ENCODE data around the gene DHRSX. TPM values are rescaled to one million over a fixed set of nuclear protein-coding genes. Genes with fewer than 3 reads are reported as not detected.

Gene DHRSX
- total and polyA plus RNA-seq, 9 of the 15 experiments (the other 6 are each of a cell fraction or from before 2014, with no cell fraction given) = 0.59 to 11.0 (median 6.2) TPM

GRCh38 chrX:2502668-2503519 is 2.1 kb upstream of the DHRSX start (continued):
- TF ChIP-seq STAT6 (CRISPR knock-in tag; IDR thresholded peaks at IDR 0.05) (no peak), PRPF4 (IDR thresholded peaks at IDR 0.05; ENCODE audit: insufficient read depth, low read depth, low read length, poor library complexity, severe bottlenecking) (no peak), USF2 (CRISPR knock-in tag; IDR thresholded peaks at IDR 0.05) (no peak), FIP1L1 (IDR thresholded peaks at IDR 0.05; ENCODE audit: low read depth, low read length, poor library complexity, severe bottlenecking) (no peak), RBM17 (IDR thresholded peaks at IDR 0.05; ENCODE audit: borderline replicate concordance, low read depth, low read length) (no peak), RUNX1 (IDR thresholded peaks at IDR 0.05; ENCODE audit: low read depth) (no peak), ZNF609 (CRISPR knock-in tag; IDR thresholded peaks at IDR 0.05; ENCODE audit: borderline replicate concordance) (no peak), KDM5B (IDR thresholded peaks at IDR 0.05; ENCODE audit: insufficient replicate concordance, low read depth, low read length) (no peak), ZNF232 (CRISPR knock-in tag; IDR thresholded peaks at IDR 0.05) (no peak), TBL1XR1 (IDR thresholded peaks at IDR 0.05; ENCODE audit: low read length in 2 of 2) (0 out of 4 replicates have a peak, but pooled peaks of 1 of the 2 experiments have one; percentile 36), HEY1 (CRISPR knock-in tag; IDR thresholded peaks at IDR 0.05; ENCODE audit: borderline replicate concordance) (peak; percentile 65; the same call in 1 of the 2 replicates), ZBTB49 (CRISPR knock-in tag; IDR thresholded peaks at IDR 0.05; ENCODE audit: borderline replicate concordance) (no peak)
